Stimulated activated CD4-positive, alpha-beta T cell treated with anti-CD3 and anti-CD28 coated beads, Interleukin-1b, Interleukin-23, amount 100 ng/mL, for 24 hours (primary cell): ENCODE results near the gene ANO6.

Source experiments
- DNase-seq, 4 experiments: peaks; one replicate each; pipeline ENCODE4 v3.0.0-alpha.2; 2020; ENCODE audit warnings: low read depth in 4 of 4, low spot score in 1 of 4

ANO6 gene

DNA sequence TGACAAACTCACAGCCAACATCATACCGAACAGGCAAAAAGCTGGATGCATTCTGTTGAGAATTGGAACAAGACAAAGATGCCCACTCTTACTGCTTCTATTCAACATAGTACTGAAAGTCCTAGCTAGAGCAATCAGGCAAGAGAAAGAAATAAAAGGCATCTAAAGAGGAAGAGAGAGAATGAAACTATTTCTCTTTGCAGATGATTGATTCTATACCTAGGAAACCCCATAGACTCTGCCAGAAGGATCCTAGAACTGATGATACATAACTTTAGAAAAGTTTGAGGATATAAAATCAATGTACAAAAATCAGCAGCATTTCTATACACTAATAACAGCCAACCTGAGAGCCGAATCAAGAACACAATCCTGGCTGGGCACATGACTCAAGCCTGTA is 6.1 kb upstream of the ANO6 start:
- no peak for DNase-seq

GRCh38 chr12:45212064-45212463 is 3.8 kb upstream of the ANO6 start:
- no peak for DNase-seq

- no peak for DNase-seq
Observed at GRCh38 chr12:45213107-45213506, 2.8 kb upstream of the ANO6 start.

DNA sequence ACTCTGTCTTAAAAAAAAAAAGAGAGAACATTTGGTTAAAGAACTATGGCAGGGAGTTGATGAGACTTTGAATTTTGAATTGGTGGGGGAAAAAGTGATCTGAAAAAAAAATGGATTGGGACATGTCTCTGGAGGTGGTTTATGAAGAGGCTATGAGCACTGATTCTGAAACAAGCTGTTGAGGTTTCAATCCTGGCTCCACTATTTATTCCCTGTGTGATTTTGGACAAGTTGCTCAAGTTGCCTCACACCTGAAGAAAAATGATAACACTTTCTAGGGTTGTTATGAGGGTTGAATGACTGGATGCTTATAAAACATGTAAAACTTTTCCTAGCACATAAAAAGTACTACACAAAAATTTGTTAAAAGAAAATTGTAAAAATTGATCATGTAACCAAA is 1.8 kb upstream of the ANO6 start:
- no peak for DNase-seq

GRCh38 chr12:45214749-45215418 is 1.0 kb upstream of the ANO6 start:
- no peak for DNase-seq

GRCh38 chr12:45216230-45216982 is 511 bp downstream of the ANO6 start:
- DNase-seq, result peak; percentile 7 to 28 (median 22)

DNA sequence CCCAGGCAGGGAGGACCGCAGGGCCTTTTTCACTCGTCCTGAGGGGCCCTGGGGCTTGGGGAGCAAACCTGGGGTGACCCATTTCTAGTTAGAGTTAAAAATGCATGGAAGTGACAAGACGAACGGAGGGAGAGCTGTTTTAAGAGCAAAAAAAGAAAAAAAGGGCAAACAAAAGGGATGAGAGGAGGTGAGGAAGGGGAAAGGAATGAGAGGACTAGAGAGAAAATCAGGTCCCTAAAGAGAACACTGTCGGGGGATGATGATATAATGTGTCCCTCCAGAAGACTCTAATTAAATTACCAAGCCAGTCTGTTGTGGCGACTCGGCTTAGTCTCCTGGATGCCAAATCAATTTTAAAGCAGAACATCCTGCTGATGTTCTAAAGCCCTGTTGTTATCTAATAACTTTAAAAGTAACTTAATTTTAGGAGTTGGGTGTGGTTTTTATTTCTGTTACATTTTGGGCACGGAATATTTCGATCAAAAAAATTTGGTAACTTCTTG is 1.1 kb downstream of the ANO6 start:
- DNase-seq, result no peak

DNA sequence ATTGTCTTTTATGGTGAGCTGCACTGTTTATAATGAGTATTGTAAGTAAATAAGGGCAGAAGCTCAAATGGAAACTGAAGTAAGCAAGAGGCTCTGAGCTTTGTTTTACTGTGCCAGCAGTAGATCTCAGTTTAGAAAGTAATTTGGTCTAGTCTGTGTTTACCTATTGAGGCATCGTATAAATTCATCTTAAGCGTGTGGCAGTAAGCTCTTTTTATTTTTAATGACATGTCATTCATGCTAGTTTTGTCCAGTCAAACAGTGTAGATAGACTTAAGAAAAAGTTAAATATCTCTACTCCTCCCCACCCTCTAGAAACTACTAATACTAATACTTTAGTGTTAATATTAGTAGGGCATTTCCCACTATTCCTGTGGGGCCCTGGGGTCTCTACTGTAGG is 2.0 kb downstream of the ANO6 start:
- no peak for DNase-seq

- no peak for DNase-seq
Observed at GRCh38 chr12:45219621-45220020, 3.7 kb downstream of the ANO6 start.

- no peak for DNase-seq
Observed at GRCh38 chr12:45220363-45220931, 4.6 kb downstream of the ANO6 start.

DNA sequence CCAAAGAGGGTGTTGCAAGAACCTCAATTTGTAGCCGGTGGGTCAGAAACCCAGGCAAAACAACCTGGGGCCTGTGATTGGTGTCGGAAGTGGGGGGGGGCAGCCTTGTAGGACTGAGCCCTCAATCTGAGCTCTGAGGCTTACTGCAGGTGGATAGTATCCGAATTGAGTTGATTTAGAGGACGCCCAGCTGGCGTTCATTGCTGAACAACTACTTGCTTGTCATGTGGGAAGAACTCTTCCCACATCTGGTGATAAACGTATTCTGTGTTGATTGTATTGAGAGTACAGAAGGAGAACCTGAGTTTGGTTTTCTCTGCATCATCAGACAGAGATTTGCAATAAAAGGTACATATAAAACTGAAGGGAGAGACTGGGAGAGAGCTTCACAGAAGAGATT is 5.1 kb downstream of the ANO6 start:
- DNase-seq, result no peak

DNA sequence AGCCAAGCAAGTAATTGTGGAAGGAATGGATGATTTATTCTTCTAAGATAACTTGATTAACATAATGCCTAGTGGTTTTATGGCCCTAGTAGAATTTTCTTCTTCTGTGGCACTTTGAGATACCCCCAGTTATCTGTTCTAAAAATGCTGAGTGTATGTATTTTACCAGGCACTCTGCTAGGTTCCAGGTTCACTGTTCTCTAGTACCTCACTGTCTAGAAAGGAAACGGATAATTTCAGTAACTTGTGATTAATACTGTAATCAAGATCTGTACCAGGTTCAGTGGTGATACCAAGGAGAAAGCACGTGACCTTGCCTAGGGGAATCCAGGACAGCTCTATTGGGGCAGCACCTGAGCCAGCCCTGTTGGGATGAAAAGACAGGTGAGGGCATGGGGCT is 8.0 kb downstream of the ANO6 start:
- DNase-seq, result no peak

- no peak for DNase-seq
Observed at GRCh38 chr12:45224311-45224710, 8.4 kb downstream of the ANO6 start.

DNA sequence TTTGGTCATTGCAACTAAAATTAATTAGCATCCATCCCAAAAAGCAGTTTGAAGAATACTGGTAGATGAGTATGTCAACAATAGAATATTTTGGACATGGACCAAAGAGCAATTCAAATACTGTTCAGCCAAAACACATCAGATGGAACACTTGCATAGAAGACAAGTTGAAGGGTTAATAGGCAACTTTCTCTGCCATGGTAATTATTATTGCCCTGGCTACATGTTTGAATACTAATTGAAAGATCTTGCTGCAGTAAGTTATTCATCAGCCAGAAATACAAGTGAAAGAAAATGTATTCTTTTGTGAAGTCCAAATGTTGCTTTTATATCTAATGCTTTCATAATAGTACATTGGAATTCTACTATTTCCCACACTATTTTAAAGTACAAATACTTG is 10.1 kb downstream of the ANO6 start:
- DNase-seq, result no peak

DNA sequence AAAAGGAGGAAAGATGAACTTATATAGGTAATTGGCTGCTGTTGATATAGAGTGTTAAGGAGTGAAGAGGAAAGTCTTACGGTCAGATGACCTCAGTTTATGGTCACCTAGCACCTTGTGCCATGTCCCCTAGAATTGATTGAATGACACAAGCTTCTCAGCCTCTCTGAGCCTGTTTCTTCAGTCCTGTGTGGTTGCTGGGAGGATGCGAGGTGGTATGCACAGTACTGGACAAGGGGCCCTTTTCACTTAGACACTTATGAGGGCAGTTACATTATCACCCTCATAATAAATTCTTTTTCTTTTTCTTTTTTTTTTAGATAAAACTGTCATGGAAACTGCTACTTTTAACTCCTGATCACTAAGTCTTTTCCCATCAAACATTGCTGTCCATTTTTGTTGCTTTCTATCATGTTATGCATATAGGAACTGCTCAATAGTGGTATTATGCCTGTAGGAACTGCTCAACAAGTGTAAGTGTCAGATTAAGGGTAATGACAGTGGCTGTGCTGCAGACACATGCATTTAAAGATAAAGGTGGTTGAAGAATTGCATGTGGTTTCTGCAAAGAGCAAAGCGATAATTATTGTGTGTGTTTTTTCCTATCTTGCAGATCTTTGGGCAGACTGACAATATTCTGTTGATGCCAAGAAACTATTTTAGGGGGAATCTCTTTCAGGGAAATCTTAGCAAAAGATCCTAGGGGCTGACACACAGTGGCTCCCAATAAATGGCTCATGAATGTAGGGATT is 11.6 kb downstream of the ANO6 start:
- no peak for DNase-seq

GRCh38 chr12:45231515-45232145 is 15.7 kb downstream of the ANO6 start:
- no peak for DNase-seq

GRCh38 chr12:45232146-45232755 is 16.4 kb downstream of the ANO6 start:
- DNase-seq, result no peak

DNA sequence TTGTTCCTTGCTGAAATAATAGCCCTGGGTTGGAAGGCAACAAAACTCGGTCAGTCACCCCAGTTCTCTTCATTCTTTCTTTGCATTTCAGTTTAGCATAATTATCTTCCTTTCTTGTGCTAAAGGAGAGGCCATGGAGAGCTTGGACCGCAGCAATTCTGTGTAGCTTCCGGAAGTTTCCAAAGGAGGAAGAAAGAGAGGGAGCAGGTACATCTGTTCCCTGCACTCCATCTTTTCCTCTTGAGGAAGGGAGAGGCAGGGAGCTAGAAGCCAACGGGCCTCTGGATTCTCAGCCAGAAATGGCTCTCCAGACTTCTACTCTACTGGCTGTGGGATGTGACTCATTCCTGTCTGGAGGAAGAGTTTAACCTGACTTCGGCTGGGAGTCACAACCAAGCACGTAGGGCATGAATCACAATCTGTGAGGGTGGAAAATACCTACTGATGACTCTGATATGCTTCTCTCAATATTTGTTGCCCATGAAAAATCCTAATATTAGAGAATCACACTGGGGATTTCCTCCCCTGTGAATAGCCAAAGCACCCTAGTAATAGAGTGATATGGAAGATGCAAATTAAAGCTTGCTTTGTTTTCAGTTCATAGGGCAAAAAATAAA is 17.0 kb downstream of the ANO6 start:
- DNase-seq, result peak in 3 of 4 experiments; percentile 13 to 33 (median 20)

DNA sequence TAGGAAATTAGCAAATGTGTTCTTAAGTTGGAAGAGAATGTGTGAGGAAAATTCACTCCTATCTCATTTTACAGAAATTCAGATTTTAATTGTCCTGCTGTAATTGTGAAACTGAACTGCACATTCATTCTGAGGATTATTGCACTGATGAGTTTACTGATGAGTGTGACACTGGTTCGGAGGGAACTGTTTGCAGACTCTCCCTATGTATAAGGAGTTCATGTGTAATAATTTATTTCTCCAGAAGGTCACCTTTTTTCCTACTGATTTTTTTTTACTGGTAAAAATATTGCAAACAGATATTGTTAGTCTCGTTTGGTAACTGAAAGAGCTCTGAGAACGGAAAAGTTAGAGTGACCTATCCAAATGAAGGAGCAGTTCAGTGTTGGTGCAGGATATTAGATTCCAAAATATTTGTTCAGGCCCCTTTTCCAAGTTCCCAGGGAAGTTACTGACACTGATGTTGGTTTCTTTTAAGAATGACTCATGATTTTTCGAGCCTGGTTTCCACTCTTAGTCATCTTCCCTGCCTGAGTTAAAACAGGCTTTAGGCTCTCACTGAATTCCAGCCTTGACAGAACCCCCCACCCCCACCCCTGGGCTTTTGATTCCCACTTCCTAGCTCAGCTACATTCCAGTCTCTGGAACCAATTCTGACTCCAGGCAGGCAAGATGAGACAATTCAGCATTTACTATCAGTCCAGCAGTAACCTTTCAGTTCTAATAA is 18.4 kb downstream of the ANO6 start:
- no peak for DNase-seq
